HG03135 (cell line): ENCODE data around the gene ST3GAL4.
"Not testable (repeated sequence)": the region's sequence is repeated elsewhere in the genome, so short reads cannot be mapped to it uniquely, and the experiment has no call there.

ENCODE experiments used
- ATAC-seq: cut with Tn5 transposase; IDR thresholded peaks from one replicate; pipeline ENCODE4 v1.9.1; 2021; ENCODE audit warnings: mild to moderate bottlenecking, moderate library complexity; ENCODE audit not compliant: unreplicated experiment

Gene ST3GAL4

GRCh38 chr11:126355324-126355925, at the start of gene ST3GAL4:
TSS of gene ST3GAL4 (plus strand) at chr11:126355686. CDS start at chr11:126406156, 50,470 bp downstream.
- peak; percentile 48 for ATAC-seq

DNA sequence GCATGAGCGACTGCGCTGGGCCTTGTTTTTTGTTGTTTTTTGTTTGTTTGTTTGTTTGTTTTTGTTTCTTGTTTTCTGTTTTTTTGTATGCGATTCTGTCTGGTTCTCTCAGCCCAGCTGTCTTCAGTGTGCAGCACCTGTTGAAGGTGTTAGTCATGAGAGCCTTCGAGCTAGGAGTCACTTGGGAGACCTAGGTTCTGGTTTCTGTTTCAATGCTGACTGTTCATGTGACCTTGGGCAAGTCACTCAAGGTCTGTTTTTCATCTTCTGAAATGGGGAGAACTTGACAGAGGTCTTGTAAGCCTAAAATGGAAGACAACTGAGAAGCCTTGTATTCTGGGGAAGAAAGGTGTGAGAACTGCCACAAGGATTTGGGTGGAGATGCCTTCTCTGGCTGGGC, 49.8 kb upstream of the ST3GAL4 start:
- ATAC-seq: no peak

DNA sequence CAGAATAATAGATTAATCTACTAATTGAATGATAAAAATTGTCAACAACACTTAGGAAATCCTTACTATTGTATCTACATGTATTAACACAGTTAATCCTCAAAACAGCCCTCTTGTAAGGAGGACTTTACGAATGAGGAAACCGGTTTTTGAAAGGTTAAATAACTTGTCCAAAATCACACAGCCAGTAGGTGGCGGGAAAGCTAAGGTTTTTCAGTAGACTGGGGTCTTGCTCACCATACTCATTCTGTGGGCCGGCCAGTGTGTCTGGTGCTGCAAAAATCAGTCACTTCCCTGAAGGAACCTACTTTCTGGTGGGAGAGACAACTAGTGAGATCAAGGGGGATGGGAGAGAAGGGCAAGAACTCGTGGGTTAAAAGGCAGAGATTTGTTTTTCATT, 47.8 kb upstream of the ST3GAL4 start:
- no peak for ATAC-seq

- ATAC-seq: no peak
These were observed 47.2 kb upstream of the ST3GAL4 start for GRCh38 chr11:126308271-126308671.

GRCh38 chr11:126308771-126309170, 46.7 kb upstream of the ST3GAL4 start:
- ATAC-seq: not testable (repeated sequence)

DNA sequence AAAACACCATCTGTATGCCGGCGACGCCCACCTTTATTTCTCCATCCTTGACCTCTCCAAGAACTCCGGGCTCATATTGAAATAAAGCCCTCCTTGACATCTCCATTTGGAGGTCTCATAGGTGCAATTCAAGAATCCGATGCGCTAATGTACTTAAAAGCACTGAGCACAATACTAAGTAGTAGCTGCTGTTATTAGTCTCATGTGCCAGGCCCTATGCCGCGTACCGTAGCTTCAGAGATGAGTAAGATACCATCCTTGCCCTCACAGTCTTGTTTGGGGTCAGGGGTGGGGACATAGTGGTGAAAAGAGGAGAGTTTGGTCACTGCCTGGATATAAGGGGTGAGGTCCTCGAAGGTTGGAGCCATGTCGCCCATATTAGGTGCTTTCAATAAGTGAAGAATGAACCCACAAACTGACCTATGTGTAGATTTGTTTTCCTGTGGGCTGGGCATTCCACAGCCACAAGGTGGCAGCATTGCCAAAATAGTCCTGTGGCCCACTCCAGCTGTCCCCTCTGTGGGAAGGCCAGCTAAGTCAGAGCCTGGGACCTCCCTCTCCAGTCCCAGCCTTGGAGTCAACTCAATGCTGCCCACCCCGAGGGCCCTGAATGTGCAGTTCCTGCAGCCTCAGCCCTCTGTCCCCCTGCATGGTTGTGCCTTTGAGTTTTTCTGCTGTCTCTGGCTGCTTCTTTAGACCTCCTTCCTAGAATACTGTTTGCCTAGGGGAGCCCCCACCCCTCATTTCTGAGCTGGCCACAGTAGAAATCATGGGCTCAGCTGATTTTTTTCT, 45.1 kb upstream of the ST3GAL4 start:
- no peak for ATAC-seq

- no peak for ATAC-seq
These were observed 44.5 kb upstream of the ST3GAL4 start for GRCh38 chr11:126310992-126311310.

DNA sequence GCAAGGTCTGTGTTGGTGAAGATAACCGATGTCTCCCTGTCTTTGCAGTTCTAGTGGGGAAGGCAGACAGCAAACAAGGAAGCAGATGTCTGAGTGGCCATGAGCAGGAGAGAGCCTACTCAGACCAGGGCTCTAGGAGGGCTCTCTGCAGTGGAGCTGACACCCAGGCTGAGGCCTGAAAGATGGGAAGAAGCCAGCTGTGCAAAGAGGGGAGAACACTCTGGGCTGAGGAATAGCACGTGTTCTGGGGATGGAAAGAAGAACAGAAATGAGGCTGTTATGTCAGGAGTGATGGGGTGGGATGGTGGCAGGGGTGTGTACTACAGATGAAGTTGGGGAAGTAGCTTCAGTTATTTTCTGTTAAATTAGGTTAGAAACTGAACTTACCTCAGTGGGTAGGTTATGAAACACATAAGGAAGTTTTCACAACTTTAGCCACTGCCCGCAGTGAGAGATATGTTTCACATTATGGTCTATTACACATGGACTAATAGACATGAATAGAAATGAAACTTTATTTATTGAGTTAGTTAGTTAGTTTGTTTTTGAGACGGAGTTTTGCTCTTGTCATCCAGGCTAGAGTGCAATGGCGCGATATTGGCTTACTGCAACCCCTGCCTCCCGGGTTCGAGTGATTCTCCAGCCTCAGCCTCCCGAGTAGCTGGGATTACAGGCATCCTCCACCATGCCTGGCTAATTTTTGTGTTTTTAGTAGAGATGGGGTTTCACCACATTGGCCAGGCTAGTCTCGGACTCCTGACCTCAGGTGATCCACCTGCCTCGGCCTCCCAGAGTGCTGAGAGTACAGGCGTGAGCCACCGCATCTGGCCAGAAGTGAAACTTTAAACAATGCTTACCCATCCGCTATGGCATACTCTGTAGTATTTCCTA, 43.8 kb upstream of the ST3GAL4 start:
- peak; percentile 67 for ATAC-seq

GRCh38 chr11:126312961-126313360, 42.5 kb upstream of the ST3GAL4 start:
- no peak for ATAC-seq

GRCh38 chr11:126313826-126314225, 41.7 kb upstream of the ST3GAL4 start:
- ATAC-seq: no peak

- ATAC-seq: no peak
These were observed 38.1 kb upstream of the ST3GAL4 start for GRCh38 chr11:126317432-126317755.

- ATAC-seq: peak; percentile 42
These were observed 37.5 kb upstream of the ST3GAL4 start for GRCh38 chr11:126317756-126318573.

DNA sequence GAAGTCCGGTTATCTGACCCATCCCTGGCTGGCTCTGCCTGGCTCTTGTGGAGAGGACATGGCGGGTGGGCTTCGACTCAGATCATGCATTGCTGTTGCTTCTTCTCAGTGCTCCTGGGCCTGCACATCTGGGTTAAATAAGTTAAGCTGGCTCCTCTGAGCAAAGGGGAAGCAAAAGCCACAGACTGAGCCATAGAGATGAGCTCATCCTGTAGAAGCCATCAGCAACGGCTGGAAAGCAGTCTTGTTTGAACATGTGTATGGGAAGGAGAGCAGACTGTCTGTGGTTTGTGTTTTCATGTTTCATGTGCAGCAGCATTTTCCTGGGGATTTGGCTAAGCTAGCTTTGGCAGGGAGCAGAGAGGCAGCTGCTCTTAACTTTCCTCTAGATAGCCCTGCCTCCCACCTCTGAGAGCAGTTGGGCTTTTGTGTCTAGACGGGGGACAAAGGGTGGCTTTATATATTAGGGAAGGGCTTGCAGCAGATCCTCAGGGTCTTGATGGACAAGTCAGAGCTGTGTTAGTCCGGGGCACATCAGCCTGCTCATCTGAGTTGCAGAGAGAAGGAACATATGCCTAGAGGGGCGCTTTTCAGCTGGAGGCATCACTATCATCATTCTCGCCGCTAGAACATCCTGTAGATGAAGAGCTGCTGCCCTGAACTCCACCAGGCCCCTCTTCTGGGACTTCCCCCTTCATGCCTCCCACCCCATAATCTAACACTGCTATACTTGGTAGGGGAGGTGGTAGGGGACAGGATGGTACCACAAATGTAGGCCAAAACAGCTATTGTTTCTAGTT, 36.7 kb upstream of the ST3GAL4 start:
- ATAC-seq: peak; percentile 72

DNA sequence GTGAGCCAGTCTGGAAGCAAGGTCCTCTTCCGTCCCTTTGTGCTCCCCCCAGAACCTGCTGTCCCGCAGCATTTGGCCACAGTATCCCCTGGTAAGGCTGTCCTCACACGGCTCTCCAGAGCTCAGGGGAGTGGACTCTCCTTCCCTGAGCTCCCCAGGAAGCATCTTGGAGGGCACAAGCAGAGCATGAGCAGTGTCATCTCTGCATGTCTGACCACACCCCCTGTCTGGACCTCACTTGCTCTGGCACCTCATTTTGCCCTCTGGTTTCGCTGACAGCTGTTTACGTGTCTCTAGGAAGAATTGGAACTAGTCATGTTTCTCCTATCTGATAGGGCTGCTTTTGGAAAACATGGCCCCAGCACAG, 36.1 kb upstream of the ST3GAL4 start:
- ATAC-seq: no peak

DNA sequence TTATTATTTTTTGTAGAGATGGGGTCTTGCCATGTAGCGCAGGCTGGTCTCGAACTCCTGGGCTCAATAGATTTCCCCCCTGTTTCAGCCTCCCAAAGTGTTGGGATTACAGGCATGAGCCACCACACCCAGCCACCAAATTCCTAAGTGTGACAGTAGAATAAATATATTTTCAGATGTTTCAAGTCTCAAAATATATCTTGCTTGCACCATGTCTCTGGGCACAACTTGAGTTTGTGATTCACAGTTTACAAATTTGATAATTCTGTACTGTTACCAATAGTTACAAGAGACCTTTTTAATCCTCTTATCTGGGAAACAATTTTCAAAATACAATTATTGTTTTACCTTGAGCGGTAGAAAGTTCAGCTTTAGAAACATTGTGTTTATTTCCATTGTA, 32.5 kb upstream of the ST3GAL4 start:
- ATAC-seq: no peak

DNA sequence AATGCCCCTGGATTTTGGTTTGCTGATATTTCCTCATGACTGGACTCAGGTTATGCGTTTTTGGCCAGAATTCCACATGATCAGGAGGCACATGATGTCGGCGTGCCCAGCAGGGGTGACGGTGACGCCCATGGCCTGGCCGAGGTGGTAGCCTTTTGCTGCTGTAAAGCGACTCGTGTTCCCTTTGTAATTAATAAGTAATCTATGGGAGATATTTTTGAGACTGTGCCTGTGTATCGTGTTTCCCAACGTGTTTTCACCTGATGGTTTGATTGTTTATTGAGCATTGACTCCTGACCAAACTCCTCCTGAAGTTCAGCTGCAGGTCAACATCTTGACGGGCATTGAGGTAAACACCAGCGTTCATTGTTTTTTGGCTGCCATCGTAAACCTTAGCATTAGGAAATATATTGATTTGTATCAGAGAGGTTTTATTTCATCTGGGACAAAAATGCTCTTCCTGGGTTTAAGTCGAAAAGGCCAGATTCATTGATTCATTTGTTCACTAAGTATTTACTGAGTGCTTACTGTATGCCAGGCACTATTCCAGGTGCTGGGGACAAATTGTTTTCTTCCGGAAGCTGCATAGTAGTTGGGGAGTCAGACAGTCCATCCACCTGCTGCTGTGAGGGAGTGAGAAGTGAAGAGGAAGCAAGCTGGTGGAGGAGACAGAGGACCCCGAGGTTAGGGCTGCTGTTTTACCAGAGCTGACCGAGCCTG, 28.0 kb upstream of the ST3GAL4 start:
- no peak for ATAC-seq

DNA sequence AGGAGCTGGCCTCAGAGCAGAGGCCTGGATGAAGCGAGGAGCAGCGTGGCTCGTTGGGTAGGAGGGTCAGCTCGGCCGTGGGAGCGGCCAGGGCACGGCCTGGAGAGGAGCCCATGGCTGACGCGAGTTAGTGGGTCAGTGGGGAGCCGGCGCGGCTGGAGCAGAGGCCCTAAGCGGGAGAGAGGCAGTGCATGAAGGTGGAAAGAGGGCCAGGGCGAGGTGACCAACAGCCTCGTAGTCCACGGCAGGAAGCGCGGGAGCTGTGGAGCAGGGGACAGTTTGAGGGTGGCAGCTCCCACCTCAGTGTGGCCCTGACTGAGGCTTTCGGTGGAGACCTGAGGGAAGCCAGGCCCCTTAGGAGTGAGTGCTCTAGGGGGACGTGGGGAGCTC, 27.5 kb upstream of the ST3GAL4 start:
- no peak for ATAC-seq

- no peak for ATAC-seq
These were observed 27.0 kb upstream of the ST3GAL4 start for GRCh38 chr11:126328444-126328843.

DNA sequence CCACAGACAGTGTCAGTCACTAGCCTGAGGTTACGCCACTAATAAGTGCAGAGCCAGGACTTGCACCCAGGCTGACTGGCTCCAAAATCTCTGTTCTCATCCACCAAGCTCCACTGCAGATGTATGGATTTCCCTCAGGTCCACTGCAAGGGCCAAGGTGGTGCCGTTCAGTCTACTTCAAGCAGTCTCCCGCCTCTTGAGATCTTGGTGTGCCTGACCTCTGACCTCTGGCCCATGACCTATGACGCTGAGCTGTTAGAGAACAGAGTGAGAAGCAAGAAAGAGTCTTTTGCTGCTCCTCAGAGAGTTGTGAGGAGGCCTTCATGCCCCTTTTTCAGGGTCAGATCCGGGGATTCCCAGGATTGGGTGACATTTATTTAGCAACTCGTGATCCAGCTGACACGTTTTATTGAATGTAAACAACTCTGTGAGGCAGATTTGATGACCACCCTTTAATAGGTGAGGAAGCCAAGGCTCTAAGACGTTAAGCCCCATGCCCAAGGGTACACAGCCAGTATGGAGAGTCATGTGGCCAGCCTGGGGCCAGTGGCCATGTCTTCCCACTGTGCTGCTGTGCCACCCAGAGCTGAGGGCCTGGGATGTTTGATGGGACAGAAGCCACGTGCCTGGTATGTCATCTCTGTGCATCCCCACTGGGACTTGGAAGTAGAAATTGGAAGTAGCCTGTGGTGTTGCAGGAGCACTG, 26.4 kb upstream of the ST3GAL4 start:
- ATAC-seq: no peak
